Posterior vena cava (tissue), 2 donors: ENCODE data around the gene PTPRQ. TPM values are rescaled to one million over a fixed set of nuclear protein-coding genes. Genes with fewer than 3 reads are reported as not detected.

Experiments
- DNase-seq: peaks from one replicate; pipeline ENCODE4 v3.0.0-alpha.2; 2020; ENCODE audit warnings: low spot score
- intact Hi-C, 2 donors: fragments of 100-400 bp; cut with DNase I; formaldehyde crosslinking; loops; one replicate each; pipeline versions ENCODE4 v1.14.1 to v1.14.2; 2022 to 2023
- total RNA-seq, 2 donors: library from RNA; stranded (reverse); fragmentation: NEBNext Ultra II Directional; extraction: Animal tissue kit (Norgen Biotek cat#: 25700); gene quantifications; one replicate each; pipeline ENCODE4 v1.2.1, GENCODE V29; 2021
- donor health status: DM: yes; HTN: yes; CAD: no.
- donor health status: DM: yes; HTN: yes; CAD: no.

PTPRQ gene
- total RNA-seq, 2 donors from 2014 or later, result 0.67 to 1.5 TPM

- intact Hi-C loops, result no loop called here
- DNase-seq, result no peak
These were observed 266.9 kb downstream of the PTPRQ start for GRCh38 chr12:80710727-80711449.

DNA sequence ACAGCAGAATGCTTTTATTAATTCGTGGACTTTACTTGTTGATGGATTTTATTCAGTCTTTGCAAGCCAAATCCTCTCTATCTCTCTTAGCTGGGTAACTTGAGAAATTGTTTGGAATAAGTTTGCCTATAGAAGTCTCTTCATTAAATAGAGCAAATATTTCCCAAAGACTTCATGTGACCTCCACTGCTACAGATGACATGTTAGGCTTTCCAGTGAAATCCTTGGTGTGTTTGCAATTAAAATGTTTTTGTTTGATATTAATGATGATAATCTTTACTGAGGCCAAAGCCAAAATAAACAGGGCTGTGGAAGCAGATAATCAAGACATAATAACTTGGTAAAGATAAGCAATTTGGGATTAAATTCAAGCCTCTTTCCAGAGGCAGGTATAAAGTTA lies 267.8 kb downstream of the PTPRQ start:
- no peak for DNase-seq
- intact Hi-C loops, result no loop called here

- no peak for DNase-seq
- intact Hi-C loops, result no loop called here
These were observed 268.8 kb downstream of the PTPRQ start for GRCh38 chr12:80712866-80713265.

- intact Hi-C loops, result no loop called here
- DNase-seq, result no peak
These were observed 269.4 kb downstream of the PTPRQ start for GRCh38 chr12:80713419-80713818.

DNA sequence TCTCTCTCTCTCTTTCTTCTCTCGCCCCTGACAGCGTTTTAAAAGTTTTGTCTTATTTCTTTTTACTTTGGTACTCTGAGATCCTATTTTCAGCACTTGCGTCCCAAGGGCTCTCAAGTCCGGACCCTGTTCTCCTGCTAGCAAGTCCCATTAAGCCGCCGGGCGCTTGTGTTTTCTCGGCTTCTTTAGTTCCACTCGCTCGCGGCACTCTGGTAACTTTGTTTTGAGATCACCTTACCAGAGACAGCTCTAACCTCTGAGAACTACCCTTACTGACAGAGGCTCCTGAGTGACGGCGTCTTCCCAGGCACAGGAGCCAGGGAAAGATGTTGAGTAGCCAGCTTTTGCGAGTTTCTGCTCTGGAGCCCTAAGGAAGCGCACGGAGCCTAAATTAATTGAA lies 270.0 kb downstream of the PTPRQ start:
- DNase-seq, result no peak
- intact Hi-C loops, result no loop called here

- DNase-seq, result no peak
- intact Hi-C loops, result no loop called here
These were observed 270.8 kb downstream of the PTPRQ start for GRCh38 chr12:80714846-80715245.

GRCh38 chr12:80715713-80716249 lies 271.7 kb downstream of the PTPRQ start:
- no peak for DNase-seq
- intact Hi-C loops, result no loop called here

GRCh38 chr12:80716696-80717469 lies 272.8 kb downstream of the PTPRQ start, which contains the start of gene MYF5:
TSS of gene MYF5 (plus strand) at chr12:80716912. CDS start at chr12:80717064, 152 bp downstream.
- intact Hi-C loops, result no loop called here
- DNase-seq, result peak; percentile 75

DNA sequence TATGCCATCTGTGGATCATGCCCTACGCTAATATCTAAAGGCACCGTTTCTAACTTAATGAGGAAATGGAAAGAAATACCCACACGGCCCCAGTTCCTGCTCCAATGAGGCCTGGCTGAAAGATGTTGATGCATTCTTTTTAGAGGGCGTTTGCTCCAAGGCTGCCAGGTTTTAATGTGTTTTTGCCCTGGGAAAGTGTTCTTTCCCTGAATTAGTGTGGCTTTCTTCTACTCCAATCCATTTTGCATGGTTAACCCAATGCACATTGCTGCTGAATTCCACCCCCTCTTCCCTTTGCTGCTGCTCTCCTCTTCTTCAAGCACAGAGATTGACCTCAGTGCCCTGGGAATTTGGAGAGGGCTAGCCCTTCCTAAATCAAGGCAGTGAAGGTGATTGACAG lies 273.8 kb downstream of the PTPRQ start:
- intact Hi-C loops, result no loop called here
- DNase-seq, result no peak

GRCh38 chr12:80720516-80720915 lies 276.5 kb downstream of the PTPRQ start:
- intact Hi-C loops, result no loop called here
- DNase-seq, result no peak

DNA sequence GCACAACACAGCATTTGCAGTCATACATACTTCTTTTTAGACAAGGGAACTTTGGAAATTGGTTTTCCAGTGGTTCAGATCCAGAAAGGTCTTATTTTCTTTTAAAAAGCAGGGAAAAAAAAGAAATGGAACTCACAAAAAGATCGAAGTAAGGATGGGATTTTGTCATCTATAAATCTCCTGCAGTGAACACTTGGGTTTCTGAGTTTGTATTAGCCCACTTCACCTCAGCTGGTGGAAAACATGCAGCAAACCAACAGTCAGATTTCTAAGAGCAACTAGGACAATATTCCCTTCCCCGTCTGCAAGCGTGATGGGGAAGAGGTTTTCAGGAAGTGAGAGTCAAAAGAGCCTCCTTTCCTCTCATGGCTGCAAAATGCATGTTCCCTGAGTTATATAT lies 277.3 kb downstream of the PTPRQ start:
- intact Hi-C loops, result no loop called here
- no peak for DNase-seq
